ENCODE results near the gene CCDC60. TPM values are rescaled to one million over a fixed set of nuclear protein-coding genes. Genes with fewer than 3 reads are reported as not detected.

CCDC60 gene
- total RNA-seq, 2 experiments from 2014 or later, result not detected

- ChIA-PET POLR2A (no interaction called here), CTCF (no interaction called here)
- Mint-ChIP-seq H3K36me3 (ENCODE audit: low read depth) (no peaks in the 10 kb centered on the region), H3K4me1 (ENCODE audit: low read depth) (no peaks in the 10 kb centered on the region), H3K27ac (no peak overlapping the region), H3K4me3 (no peak overlapping the region), H3K9me3 (ENCODE audit: insufficient read depth) (no peaks in the 10 kb centered on the region), H3K27me3 (ENCODE audit: low read depth) (no peaks in the 10 kb centered on the region)
- no peak for ATAC-seq
- no peak for DNase-seq
Measured at GRCh38 chr12:119312904-119313303, 21.6 kb upstream of the CCDC60 start.

GRCh38 chr12:119314290-119314689 lies 20.2 kb upstream of the CCDC60 start:
- Mint-ChIP-seq H3K27me3 (ENCODE audit: low read depth) (no peaks in the 10 kb centered on the region), H3K4me1 (ENCODE audit: low read depth) (no peaks in the 10 kb centered on the region), H3K4me3 (no peak overlapping the region), H3K9me3 (ENCODE audit: insufficient read depth) (no peaks in the 10 kb centered on the region), H3K36me3 (ENCODE audit: low read depth) (no peaks in the 10 kb centered on the region), H3K27ac (no peak overlapping the region)
- ChIA-PET CTCF (no interaction called here), POLR2A (no interaction called here)
- ATAC-seq (no peak), DNase-seq (no peak)

- DNase-seq (no peak), ATAC-seq (no peak)
- H3K27ac Mint-ChIP-seq, result no peak overlapping the region
- H3K4me3 Mint-ChIP-seq, result no peak overlapping the region
- no peaks in the 10 kb centered on the region for H3K36me3 Mint-ChIP-seq (ENCODE audit: low read depth)
- H3K4me1 Mint-ChIP-seq (ENCODE audit: low read depth), result no peaks in the 10 kb centered on the region
- POLR2A ChIA-PET, result no interaction called here
- CTCF ChIA-PET, result no interaction called here
- no peaks in the 10 kb centered on the region for H3K9me3 Mint-ChIP-seq (ENCODE audit: insufficient read depth)
- no peaks in the 10 kb centered on the region for H3K27me3 Mint-ChIP-seq (ENCODE audit: low read depth)
Measured at GRCh38 chr12:119319638-119320037, 14.9 kb upstream of the CCDC60 start.

GRCh38 chr12:119320678-119321077 lies 13.9 kb upstream of the CCDC60 start:
- H3K27me3 Mint-ChIP-seq (ENCODE audit: low read depth), result no peaks in the 10 kb centered on the region
- ATAC-seq (no peak), DNase-seq (no peak)
- ChIA-PET POLR2A (no interaction called here), CTCF (no interaction called here)
- no peak overlapping the region for H3K27ac Mint-ChIP-seq
- H3K4me3 Mint-ChIP-seq, result no peak overlapping the region
- no peaks in the 10 kb centered on the region for H3K4me1 Mint-ChIP-seq (ENCODE audit: low read depth)
- H3K36me3 Mint-ChIP-seq (ENCODE audit: low read depth), result no peaks in the 10 kb centered on the region
- no peaks in the 10 kb centered on the region for H3K9me3 Mint-ChIP-seq (ENCODE audit: insufficient read depth)

- ChIA-PET POLR2A (interaction anchor here (0.6 kb wide), 1 partner anchor 26 kb away, joined by 3 read pairs; no protein-coding TSS in a partner anchor), CTCF (no interaction called here)
- Mint-ChIP-seq H3K36me3 (ENCODE audit: low read depth) (no peaks in the 10 kb centered on the region), H3K9me3 (ENCODE audit: insufficient read depth) (no peaks in the 10 kb centered on the region), H3K27me3 (ENCODE audit: low read depth) (no peaks in the 10 kb centered on the region), H3K27ac (no peak overlapping the region), H3K4me1 (ENCODE audit: low read depth) (no peaks in the 10 kb centered on the region), H3K4me3 (no peak overlapping the region)
- no peak for DNase-seq
- ATAC-seq, result no peak
Measured at GRCh38 chr12:119322301-119322723, 12.2 kb upstream of the CCDC60 start.

GRCh38 chr12:119325813-119326212 lies 8.7 kb upstream of the CCDC60 start:
- Mint-ChIP-seq H3K27ac (no peak overlapping the region), H3K27me3 (ENCODE audit: low read depth) (no peaks in the 10 kb centered on the region), H3K4me3 (no peak overlapping the region), H3K4me1 (ENCODE audit: low read depth) (no peaks in the 10 kb centered on the region), H3K36me3 (ENCODE audit: low read depth) (no peaks in the 10 kb centered on the region), H3K9me3 (ENCODE audit: insufficient read depth) (no peaks in the 10 kb centered on the region)
- DNase-seq (no peak), ATAC-seq (no peak)
- ChIA-PET CTCF (no interaction called here), POLR2A (no interaction called here)

GRCh38 chr12:119326341-119326740 lies 8.2 kb upstream of the CCDC60 start:
- CTCF ChIA-PET, result no interaction called here
- Mint-ChIP-seq H3K4me3 (no peak overlapping the region), H3K9me3 (ENCODE audit: insufficient read depth) (no peaks in the 10 kb centered on the region), H3K27ac (no peak overlapping the region), H3K36me3 (ENCODE audit: low read depth) (no peaks in the 10 kb centered on the region), H3K4me1 (ENCODE audit: low read depth) (no peaks in the 10 kb centered on the region), H3K27me3 (ENCODE audit: low read depth) (no peaks in the 10 kb centered on the region)
- ATAC-seq (no peak), DNase-seq (no peak)
- POLR2A ChIA-PET, result no interaction called here

- CTCF ChIA-PET, result no interaction called here
Measured at GRCh38 chr12:119327471-119327870, 7.1 kb upstream of the CCDC60 start.

GRCh38 chr12:119328111-119328510 lies 6.4 kb upstream of the CCDC60 start:
- no peaks in the 10 kb centered on the region for H3K36me3 Mint-ChIP-seq (ENCODE audit: low read depth)
- ATAC-seq (no peak), DNase-seq (no peak)
- H3K27me3 Mint-ChIP-seq (ENCODE audit: low read depth), result peaks cover under 1% of the 10 kb centered on the region
- H3K9me3 Mint-ChIP-seq (ENCODE audit: insufficient read depth), result no peaks in the 10 kb centered on the region
- ChIA-PET CTCF (no interaction called here), POLR2A (no interaction called here)
- no peak overlapping the region for H3K4me3 Mint-ChIP-seq
- H3K4me1 Mint-ChIP-seq (ENCODE audit: low read depth), result no peaks in the 10 kb centered on the region
- H3K27ac Mint-ChIP-seq, result no peak overlapping the region

More at GRCh38 chr12:119327471-119327870, 7.1 kb upstream of the CCDC60 start:
- DNase-seq, result no peak
- H3K4me3 Mint-ChIP-seq, result no peak overlapping the region
- H3K4me1 Mint-ChIP-seq (ENCODE audit: low read depth), result no peaks in the 10 kb centered on the region
- ATAC-seq, result no peak
- H3K27ac Mint-ChIP-seq, result no peak overlapping the region
- no peaks in the 10 kb centered on the region for H3K27me3 Mint-ChIP-seq (ENCODE audit: low read depth)
- POLR2A ChIA-PET, result no interaction called here
- H3K36me3 Mint-ChIP-seq (ENCODE audit: low read depth), result no peaks in the 10 kb centered on the region
- H3K9me3 Mint-ChIP-seq (ENCODE audit: insufficient read depth), result no peaks in the 10 kb centered on the region

GRCh38 chr12:119338593-119339363 lies 4.2 kb downstream of the CCDC60 start:
- CTCF ChIA-PET, result no interaction called here
- ATAC-seq (no peak), DNase-seq (no peak)
- no peaks in the 10 kb centered on the region for H3K36me3 Mint-ChIP-seq (ENCODE audit: low read depth)
- H3K9me3 Mint-ChIP-seq (ENCODE audit: insufficient read depth), result no peaks in the 10 kb centered on the region
- no peak overlapping the region for H3K27ac Mint-ChIP-seq
- POLR2A ChIA-PET, result interaction anchor here (0.6 kb wide), 1 partner anchor 257 kb away, joined by 3 read pairs; no protein-coding TSS in a partner anchor
- no peak overlapping the region for H3K4me3 Mint-ChIP-seq
- peaks cover 4% of the 10 kb centered on the region for H3K27me3 Mint-ChIP-seq (ENCODE audit: low read depth)
- no peaks in the 10 kb centered on the region for H3K4me1 Mint-ChIP-seq (ENCODE audit: low read depth)

- Mint-ChIP-seq H3K36me3 (ENCODE audit: low read depth) (no peaks in the 10 kb centered on the region), H3K27ac (no peak overlapping the region), H3K27me3 (ENCODE audit: low read depth) (no peaks in the 10 kb centered on the region), H3K9me3 (ENCODE audit: insufficient read depth) (no peaks in the 10 kb centered on the region), H3K4me3 (no peak overlapping the region), H3K4me1 (ENCODE audit: low read depth) (no peaks in the 10 kb centered on the region)
- DNase-seq, result no peak
- ChIA-PET POLR2A (no interaction called here), CTCF (no interaction called here)
- no peak for ATAC-seq
Measured at GRCh38 chr12:119340578-119340977, 6.0 kb downstream of the CCDC60 start.

GRCh38 chr12:119341020-119341419 lies 6.5 kb downstream of the CCDC60 start:
- DNase-seq, result no peak
- Mint-ChIP-seq H3K4me3 (no peak overlapping the region), H3K27me3 (ENCODE audit: low read depth) (no peaks in the 10 kb centered on the region), H3K27ac (no peak overlapping the region), H3K9me3 (ENCODE audit: insufficient read depth) (no peaks in the 10 kb centered on the region), H3K4me1 (ENCODE audit: low read depth) (no peaks in the 10 kb centered on the region), H3K36me3 (ENCODE audit: low read depth) (no peaks in the 10 kb centered on the region)
- ChIA-PET CTCF (no interaction called here), POLR2A (no interaction called here)
- no peak for ATAC-seq

GRCh38 chr12:119341988-119342387 lies 7.5 kb downstream of the CCDC60 start:
- Mint-ChIP-seq H3K4me1 (ENCODE audit: low read depth) (no peaks in the 10 kb centered on the region), H3K4me3 (no peak overlapping the region), H3K9me3 (ENCODE audit: insufficient read depth) (no peaks in the 10 kb centered on the region), H3K27me3 (ENCODE audit: low read depth) (no peaks in the 10 kb centered on the region), H3K36me3 (ENCODE audit: low read depth) (no peaks in the 10 kb centered on the region), H3K27ac (no peak overlapping the region)
- no peak for ATAC-seq
- ChIA-PET CTCF (no interaction called here), POLR2A (no interaction called here)
- DNase-seq, result no peak

Measured in activated CD8-positive, alpha-beta T cell treated with anti-CD3 and anti-CD28 coated beads, Interleukin-2, amount 10 ng/mL, durations not matched to agents 7 days and 5 days (primary cell).